NCI-H446 treated with DMSO at 0.1 percent for 48 hours (cell line): ENCODE data around the gene CHCHD6.

Experiments
- DNase-seq: peaks from one replicate; lab custom pipeline; 2025; lab: John Stamatoyannopoulos, UW

CHCHD6 gene

GRCh38 chr3:126995254-126995780 is 291.3 kb downstream of the CHCHD6 start:
- no peak for DNase-seq

- no peak for DNase-seq
Observed at GRCh38 chr3:126995926-126996512, 292.0 kb downstream of the CHCHD6 start.

GRCh38 chr3:126996905-126997304 is 292.9 kb downstream of the CHCHD6 start:
- DNase-seq = no peak

GRCh38 chr3:126997455-126998038 is 293.5 kb downstream of the CHCHD6 start:
- no peak for DNase-seq

GRCh38 chr3:126998320-126998719 is 294.3 kb downstream of the CHCHD6 start:
- no peak for DNase-seq

- no peak for DNase-seq
Observed at GRCh38 chr3:126998728-126999127, 294.7 kb downstream of the CHCHD6 start.

GRCh38 chr3:126999383-126999782 is 295.3 kb downstream of the CHCHD6 start:
- no peak for DNase-seq

- no peak for DNase-seq
Observed at GRCh38 chr3:127000119-127000518, 296.1 kb downstream of the CHCHD6 start.

- no peak for DNase-seq
Observed at GRCh38 chr3:127000761-127001160, 296.7 kb downstream of the CHCHD6 start.

GRCh38 chr3:127001486-127002194 is 297.6 kb downstream of the CHCHD6 start:
- no peak for DNase-seq

GRCh38 chr3:127002195-127003174 is 298.4 kb downstream of the CHCHD6 start:
- DNase-seq = no peak

- DNase-seq = no peak
Observed at GRCh38 chr3:127003175-127003555, 299.1 kb downstream of the CHCHD6 start.

- DNase-seq = no peak
Observed at GRCh38 chr3:127003601-127004280, 299.7 kb downstream of the CHCHD6 start.

- no peak for DNase-seq
Observed at GRCh38 chr3:127004641-127005397, 300.8 kb downstream of the CHCHD6 start.

- DNase-seq = no peak
Observed at GRCh38 chr3:127005864-127006500, 301.9 kb downstream of the CHCHD6 start.

GRCh38 chr3:127006781-127007436 is 302.9 kb downstream of the CHCHD6 start:
- no peak for DNase-seq

GRCh38 chr3:127008236-127008635 is 304.2 kb downstream of the CHCHD6 start:
- DNase-seq = no peak

GRCh38 chr3:127009531-127009930 is 305.5 kb downstream of the CHCHD6 start:
- DNase-seq = no peak
